GM21576 (cell line): ENCODE data around the gene ARMC3.

ENCODE experiments used
- ATAC-seq: cut with Tn5 transposase; IDR thresholded peaks from one replicate; pipeline ENCODE4 v1.9.1; 2021; ENCODE audit warnings: mild to moderate bottlenecking, moderate library complexity; ENCODE audit not compliant: unreplicated experiment

Gene ARMC3

DNA sequence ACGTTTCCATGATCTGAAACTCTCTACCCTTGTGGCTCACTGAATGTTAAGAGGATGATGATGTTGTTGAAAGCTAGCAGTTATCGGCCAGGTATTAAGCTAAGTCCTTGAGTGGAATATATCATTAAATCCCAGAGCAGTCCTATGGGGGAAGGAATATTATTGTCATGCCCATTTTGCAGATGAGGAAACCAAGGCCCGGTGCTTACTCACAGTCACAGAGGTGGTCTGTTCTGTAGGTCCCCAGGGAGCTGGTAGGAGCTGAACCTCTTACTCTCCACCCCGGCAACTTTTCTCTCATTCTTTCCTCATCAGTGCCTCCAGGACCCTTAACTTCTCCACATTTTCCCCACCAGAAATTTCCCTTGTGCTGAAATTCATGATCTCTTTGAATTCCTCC, 62.6 kb downstream of the ARMC3 start:
- ATAC-seq = no peak

DNA sequence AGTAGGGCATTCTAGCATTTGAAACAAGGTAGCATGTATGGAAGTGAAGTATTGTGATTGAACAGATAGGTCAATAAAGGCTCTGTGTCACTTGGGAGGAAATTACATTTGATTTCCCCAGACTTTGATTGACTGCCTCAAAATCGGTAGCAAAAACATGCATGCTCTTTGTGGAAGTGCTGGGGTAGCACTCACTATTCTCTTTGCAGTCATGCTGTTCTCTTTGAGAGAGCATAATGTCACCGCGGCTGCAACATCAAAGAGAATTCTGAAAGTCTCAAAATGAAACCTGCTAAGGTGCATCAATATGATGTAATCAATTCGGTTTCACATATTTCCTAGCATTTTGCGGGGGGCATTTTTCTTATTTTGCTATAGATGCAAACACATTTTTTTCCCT, 64.2 kb downstream of the ARMC3 start:
- no peak for ATAC-seq

DNA sequence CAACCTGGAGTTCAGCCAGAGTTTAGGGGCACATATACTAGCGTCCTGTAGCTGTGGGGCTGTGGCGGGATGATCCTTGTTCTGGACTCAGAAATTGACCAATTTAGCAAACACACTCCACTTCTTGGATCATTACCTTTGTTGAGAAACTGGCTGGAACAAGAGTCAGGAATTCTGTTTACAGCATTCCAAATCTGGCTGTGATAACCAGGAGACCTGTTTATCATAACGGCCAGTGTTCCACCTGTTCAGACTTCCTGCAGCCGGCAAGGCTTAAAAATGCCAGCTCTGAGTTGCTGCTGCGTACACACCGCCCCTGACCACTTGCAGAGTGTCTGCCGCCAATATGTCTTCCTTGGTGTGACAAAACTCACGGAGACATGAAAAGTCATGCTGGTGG, 64.8 kb downstream of the ARMC3 start:
- ATAC-seq = no peak

DNA sequence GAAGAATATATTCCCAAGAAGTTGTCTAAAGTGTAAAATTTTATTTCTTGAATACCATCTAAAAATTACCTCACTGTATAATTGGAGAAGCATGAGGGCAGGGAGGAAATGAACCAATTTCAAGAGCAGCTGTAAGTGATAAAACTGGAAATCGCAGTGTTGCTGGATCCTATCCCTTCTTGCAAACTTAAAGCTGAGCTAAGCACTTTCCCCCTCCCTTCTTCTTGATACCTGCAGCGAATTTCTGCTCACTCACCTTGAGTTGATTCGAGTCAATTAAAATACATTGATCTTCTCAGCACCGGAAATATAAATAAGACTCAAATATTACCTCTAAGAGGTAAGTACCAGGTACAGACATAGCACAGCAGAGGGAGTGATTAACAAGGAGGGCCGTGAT, 65.5 kb downstream of the ARMC3 start:
- no peak for ATAC-seq

DNA sequence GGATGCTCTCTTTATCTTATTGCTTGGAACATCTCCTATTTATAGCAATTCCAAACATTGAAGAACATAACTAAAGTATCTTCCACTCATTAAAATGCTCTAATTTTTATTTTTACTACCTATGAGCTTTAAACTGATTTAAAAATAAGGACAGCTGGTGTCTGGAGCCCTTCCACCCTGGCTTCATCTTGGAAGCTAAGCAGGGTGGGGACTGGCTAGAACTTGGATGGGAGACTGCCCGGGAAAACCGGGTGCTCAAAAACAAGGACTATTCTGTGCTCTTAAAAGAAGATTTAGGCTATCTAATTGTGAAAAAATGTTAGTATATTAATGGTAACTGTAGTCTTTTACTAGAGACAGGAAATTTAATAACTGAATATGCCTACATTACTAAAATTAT, 69.2 kb downstream of the ARMC3 start:
- ATAC-seq = no peak

DNA sequence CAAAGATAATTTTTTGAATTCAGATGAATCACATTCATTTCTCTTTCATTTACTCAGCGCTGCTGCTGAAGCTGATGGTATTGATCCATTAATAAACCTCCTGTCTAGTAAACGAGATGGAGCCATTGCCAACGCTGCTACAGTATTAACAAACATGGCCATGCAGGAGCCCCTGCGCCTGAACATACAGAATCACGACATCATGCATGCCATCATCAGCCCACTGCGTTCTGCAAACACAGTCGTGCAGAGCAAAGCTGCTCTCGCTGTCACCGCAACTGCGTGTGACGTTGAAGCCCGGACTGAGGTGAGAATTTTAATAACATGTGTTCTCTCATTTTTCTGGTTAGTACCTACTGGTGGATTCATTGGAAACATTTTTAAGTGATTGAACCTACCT, 70.2 kb downstream of the ARMC3 start:
- ATAC-seq = no peak

DNA sequence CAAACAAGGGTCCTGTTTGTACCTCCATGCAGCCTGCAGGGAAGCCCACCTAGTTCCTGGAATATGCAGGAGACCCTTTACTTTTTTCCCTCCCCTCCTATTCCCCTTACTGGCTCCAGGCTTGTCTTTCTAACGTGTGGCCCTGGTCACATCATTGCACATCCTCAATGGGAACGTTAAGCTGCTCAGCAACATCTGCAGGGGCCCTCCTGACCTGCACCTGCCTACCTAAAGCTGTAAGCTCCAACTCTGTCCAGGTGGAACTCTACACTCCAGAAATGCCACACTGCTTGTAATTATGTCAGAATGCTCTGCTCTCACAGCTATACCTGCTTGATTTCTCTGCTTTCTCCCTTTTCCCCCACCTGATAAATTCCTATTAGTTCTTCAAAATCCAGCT, 72.1 kb downstream of the ARMC3 start:
- ATAC-seq = no peak

DNA sequence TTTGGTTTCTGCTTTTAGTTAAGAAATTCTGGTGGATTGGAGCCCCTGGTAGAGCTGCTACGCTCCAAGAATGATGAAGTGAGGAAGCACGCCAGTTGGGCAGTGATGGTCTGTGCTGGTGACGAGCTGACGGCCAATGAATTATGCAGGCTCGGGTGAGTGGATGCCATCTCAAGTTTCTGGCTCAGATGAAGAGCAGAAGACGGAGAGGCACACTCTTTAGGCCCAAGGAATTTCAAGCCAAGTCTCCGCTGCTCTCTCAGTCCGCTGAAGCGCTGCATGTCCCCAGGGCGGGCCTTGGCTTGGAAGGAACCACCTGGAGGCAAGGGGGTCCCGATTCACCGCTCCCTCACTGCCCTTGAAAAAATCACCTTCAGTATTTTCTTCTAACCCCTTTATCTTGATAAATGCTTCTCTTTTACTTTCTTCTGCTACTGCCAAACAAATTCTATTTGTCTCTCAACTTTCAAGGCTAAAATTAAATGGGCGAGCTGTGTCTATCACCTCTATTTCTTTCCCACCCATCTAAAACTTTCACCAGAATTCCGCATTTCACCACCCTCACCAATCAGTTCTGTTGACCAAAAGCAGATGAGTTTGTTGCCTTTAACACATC, 74.2 kb downstream of the ARMC3 start:
- no peak for ATAC-seq

DNA sequence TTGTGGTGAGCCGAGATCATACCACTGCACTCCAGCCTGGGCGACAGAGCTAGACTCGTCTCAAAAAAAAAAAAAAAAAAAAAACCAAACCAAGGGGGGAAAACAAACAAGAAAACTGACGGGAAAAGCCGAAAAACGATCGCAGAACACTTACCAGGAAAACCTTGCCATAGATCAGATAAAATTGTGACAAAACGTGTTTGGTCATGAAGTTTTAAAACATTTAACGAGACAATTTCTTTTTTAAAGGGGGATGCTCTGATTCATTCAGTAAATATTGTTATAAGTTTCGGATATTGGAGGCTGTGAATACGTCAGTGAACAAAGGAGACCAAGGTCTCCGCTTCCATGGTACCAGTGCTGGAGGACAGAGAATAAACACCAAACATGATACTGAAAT, 77.3 kb downstream of the ARMC3 start:
- ATAC-seq = no peak

DNA sequence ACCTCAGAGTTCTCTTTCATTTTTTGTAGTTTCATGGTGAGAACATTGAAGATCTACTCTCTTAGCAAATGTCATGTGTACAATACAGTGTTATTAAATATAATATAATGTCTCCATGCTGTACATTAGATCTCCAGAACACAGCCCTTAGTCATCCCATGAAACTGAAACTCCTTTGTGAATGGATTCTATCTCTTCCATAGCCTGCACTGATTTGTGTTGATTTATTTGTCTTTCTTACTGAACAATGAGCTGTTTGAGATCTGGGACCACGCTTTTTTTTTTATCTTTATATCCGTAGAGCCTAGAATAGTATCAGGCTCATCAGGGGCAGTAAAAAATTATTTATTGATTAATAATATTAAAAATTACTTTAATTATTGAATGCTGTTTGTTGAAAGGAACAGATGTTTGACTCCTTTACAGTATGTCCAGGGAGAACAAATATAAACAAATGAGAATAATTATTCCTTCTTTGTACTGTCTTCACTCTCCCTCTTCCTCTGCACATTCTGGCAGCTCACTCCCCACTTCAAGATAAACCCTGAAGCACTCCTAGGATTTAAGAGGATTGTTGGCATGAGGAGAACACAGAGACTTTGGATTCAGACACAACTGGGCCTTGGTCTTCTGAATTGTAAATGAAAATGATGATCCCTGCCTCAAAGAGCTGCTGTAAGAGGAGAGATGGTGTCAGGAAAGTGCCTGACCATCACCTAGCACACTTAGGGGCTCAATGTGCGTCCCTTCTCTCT, 85.9 kb downstream of the ARMC3 start:
- no peak for ATAC-seq

DNA sequence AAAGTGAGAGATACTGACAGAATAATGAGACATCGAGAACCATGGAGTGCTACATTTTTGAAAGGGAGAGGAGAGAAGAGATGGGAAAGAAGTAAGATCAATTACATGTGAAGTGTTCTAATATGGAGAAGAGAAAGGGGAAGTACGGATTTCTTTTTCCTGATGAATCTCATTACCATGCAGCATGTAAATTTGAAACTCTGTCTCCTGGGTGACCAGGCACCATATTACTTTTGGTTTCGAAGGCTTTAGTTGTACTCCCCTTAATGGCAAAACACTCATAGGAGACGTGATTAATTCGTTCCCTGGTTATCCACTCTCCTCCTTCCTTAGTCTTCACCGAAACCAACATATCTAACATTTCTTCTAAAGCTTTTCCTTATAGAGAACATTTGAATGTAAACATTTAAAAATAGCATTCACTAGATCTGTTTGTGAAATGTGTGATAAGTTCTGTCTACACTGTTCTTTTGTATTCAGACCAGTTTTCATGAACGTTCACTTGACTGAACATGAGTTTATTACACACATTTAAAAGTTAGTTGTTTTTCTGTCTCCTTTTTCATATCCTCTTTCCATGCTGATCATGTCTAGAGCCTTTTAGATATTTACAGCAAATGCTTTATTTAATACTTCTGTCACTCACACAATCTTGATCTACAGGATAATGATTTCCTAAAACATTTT, 87.3 kb downstream of the ARMC3 start:
- peak; percentile 99 for ATAC-seq

DNA sequence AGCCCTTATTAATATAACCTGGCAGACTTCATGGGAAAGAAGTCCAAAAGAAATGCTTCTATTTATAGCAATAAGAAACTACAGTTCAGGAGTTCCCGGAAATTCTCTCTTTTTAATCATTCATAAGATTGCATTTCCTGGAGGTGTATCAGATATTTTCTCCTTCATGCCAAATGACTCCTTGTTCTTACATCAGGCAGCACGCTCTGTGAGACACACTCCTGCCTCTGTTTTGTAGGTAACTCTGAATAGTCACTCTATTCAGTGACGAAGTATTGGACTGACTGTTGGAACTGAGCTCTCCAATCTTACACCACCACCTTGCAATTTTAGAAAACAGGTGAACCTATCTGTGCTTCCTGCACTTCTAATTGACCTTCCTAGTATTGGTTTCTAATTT, 88.8 kb downstream of the ARMC3 start:
- ATAC-seq = no peak

DNA sequence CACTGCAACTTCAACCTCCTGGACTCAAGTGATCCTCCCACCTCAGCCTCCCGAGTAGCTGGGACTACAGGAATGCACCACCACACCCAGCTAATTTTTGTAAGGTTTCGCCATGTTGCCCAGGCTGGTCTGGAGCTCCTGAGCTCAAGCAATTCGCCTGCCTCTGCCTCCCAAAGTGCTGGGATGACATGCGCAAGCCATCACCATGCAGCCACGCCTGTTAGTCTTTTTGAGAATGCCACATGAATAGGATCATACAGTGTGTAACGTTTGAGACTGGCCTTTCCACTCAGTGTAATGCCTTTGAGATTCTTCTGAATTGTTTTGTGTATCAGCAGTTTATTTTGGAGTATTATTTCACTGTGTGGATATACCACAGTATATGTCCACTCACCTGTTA, 91.8 kb downstream of the ARMC3 start:
- no peak for ATAC-seq

DNA sequence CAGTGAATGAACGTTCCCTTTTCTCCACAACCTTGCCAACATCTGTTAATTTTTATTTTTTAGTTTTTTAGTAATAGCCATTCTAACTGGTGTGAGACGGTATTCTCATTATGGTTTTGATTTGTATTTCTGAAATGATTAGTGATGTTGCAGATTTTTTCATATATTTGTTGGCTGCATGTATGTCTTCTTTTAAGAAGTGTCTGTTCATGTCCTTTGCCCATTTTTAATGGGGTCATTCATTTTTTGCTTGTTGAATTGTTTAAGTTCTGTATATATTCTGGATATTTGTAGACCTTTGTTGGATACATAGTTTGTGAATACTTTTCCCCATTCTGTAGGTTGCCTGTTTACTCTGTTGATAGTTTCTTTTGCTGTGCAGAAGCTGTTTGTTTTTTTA, 93.6 kb downstream of the ARMC3 start:
- ATAC-seq = no peak

DNA sequence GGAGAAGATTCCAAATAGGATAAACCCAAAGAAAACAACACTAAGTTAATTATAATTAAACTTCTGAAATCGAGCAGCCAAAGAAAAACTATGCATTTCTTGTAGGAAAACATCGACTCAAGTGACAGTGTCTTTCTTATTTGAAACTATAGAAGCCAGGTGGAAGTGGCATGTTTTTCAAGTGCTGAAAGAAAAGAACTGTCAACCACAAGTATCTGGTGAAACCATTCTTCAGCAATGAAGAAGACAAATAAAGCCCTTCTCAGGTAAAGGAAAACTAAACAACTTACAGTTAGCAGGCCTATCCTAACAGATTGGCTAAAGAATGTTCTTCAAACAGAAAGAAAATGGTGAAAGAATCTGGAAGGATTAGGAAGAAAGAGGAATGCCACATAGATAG, 96.1 kb downstream of the ARMC3 start:
- ATAC-seq = no peak

DNA sequence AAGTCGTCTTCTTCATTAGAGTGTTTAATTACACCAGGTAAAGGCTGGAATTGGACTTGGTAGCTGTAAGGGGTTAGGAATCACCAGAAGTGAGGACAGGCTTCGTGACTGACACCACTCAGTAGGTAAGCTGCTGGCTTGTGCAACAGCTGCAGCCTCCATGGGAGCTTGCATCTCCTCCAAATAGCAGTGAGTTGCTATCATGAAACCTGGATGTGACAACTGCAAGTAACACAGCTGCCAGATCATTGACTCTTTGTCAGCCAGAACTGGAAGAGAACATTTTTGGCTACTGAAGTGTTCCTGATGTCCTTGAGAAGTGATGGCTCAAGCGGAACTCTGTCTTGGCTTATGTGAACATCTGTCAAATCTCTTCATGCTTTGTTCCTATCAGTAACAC, 103.5 kb downstream of the ARMC3 start:
- no peak for ATAC-seq

DNA sequence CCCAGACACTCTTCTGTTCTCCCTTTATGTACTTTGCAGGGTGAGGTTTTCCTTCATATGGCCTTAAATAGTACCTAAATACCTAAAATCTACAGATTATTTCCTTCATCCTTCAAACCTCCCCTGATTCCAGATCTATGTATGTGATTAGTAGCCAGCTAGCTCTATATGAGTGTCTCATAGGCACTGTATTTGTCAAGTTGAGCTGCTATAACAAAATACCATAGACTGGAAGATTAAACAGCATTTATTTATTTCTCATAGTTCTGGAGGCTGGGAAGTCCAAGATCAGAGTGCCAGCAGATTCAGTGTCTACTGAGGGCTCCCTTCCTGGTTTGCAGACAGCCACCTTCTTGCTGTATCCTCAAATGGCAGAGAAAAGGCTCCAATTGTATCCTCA, 106.9 kb downstream of the ARMC3 start:
- ATAC-seq = no peak

DNA sequence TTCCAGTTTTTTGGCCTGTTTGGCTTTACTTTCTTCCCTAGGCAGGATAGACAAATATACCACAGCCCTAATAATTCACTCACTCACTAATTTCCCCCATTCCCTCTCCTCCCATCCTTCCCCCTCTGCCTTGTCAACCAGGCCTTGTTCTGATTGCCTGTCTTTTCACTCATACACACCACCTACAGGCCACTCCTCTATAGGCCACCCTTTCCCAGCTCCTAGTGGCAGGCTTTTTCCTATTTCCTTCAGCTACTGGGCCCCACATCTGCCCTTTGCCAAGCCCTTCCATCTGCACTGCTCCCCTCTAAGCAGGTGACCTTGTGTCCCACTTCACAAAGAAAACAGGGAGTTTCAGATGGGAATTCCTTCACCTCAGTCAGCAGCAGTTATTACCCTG, 107.7 kb downstream of the ARMC3 start:
- no peak for ATAC-seq

DNA sequence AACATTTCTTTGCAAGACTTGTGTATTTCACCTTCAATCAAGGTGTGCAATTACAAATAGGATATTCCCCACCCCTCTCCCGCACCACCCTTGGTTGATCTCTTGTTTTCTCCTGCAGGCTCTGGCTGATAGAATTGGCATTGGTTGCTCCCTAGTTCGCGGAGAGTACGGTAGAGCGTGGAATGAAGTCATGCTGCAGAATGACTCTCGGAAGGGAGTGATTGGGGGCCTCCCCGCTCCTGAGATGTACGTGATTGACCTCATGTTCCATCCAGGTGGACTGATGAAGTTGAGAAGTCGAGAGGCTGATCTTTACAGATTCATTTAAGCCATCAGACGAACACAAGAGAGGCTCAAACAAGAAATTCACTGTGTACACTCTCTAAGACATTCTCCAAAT, 109.3 kb downstream of the ARMC3 start:
- no peak for ATAC-seq

DNA sequence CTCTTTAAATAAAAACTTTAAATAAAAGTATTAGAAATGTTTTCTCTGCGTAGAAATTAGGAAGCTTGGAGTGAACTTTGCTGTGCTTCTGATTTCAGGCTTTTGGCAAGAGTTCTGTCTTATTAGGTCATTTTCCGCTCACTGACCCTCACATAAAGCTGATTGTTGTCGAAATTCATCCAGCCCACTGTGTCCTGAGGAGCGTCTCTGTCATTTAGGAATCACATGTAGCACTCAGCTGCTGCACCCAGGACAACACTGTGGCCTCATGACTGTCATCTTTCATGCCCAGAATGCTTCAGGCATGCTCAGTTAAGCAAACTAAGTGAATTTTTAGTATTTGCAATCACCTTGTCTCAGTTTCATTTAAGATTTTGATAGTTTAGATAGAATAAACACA, 109.7 kb downstream of the ARMC3 start:
- ATAC-seq = no peak

DNA sequence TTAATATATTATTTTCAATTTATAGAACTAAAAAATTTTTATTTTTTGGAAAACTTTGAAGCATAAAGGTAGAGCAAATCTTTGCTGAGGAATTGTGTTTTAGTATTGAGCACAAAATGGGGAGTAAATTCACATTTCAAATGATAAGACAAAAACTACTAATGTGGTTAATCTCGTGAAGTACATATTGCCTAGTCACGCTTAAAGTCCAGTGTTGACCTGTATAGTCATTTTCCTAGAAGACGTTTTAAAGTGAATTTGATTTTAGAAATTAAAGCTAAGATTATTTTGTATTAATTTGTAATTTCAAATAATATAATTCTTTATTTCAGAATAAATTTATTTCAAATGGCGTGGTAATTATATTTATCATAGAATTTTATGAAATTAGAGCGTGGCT, 110.3 kb downstream of the ARMC3 start:
- no peak for ATAC-seq

DNA sequence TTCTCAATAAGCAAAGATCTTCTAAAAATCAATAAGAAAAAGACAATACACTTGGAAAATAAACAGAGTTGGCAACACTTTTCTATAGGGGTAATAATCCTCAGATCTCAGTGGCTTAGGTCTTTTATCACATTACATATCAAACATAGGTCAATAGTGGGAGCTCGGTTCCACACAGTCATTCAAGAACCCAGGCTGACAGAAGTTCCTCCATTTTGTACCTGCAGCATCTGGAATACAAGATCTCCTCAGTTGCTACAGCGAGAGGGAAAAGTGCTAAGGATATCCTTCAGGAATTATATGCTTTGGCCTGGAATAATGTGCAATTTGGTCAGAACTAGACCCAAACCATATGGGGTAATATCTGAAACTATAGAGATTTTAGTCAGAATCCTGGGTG, 112.1 kb downstream of the ARMC3 start:
- ATAC-seq = no peak
